ENCODE measurements around the gene TK1. TPM values are rescaled to one million over a fixed set of nuclear protein-coding genes. Genes with fewer than 3 reads are reported as not detected.

TK1 gene
- total and polyA plus RNA-seq, 4 donors: 7.9 to 14.9 (median 10.3) TPM

- Histone ChIP-seq H3K36me3 (ENCODE audit: control insufficient read depth in 4 of 4, insufficient read depth in 4 of 4, low read length in 4 of 4) (no peaks in the 10 kb centered on the region), H3K4me1 (ENCODE audit: control insufficient read depth in 5 of 5, insufficient read depth in 5 of 5, low read length in 5 of 5) (peaks cover 0 to 20% (median 0%) of the 10 kb centered on the region in 5 donors), H3K27ac (ENCODE audit: low read depth in 1 of 2, low read length in 1 of 2) (peak overlapping the region in 1 of 2 donors; percentile 58), H3K27me3 (ENCODE audit: control insufficient read depth in 3 of 3, insufficient read depth in 3 of 3, low read length in 2 of 3) (no peaks in the 10 kb centered on the region), H3K9me3 (ENCODE audit: control insufficient read depth in 4 of 4, insufficient read depth in 3 of 4, low read length in 3 of 4) (no peaks in the 10 kb centered on the region), H3K9ac (ENCODE audit: insufficient read depth in 1 of 2, low read length in 2 of 2) (no peak overlapping the region), H3K4me3 (no peak overlapping the region)
- peak; percentile 42 for ATAC-seq (ENCODE audit: insufficient read depth, low FRiP score)
- 76 to 90% methylated on average over 17 of the region's 17 CpGs for WGBS, 2 donors
- TF ChIP-seq CTCF (IDR thresholded peaks at IDR 0.05; ENCODE audit: control extremely low read depth, extremely low read depth): no peak
- DNase-seq: no peak
Measured at GRCh38 chr17:78179372-78179771, 7.5 kb downstream of the TK1 start.

GRCh38 chr17:78176548-78177025 lies 10.3 kb downstream of the TK1 start:
- Histone ChIP-seq H3K27me3 (ENCODE audit: control insufficient read depth in 3 of 3, insufficient read depth in 3 of 3, low read length in 2 of 3) (no peaks in the 10 kb centered on the region), H3K9me3 (ENCODE audit: control insufficient read depth in 4 of 4, insufficient read depth in 3 of 4, low read length in 3 of 4) (no peaks in the 10 kb centered on the region), H3K4me3 (no peak overlapping the region), H3K4me1 (ENCODE audit: control insufficient read depth in 5 of 5, insufficient read depth in 5 of 5, low read length in 5 of 5) (peaks cover 0 to 40% (median 10%) of the 10 kb centered on the region in 5 donors), H3K27ac (ENCODE audit: low read depth in 1 of 2, low read length in 1 of 2) (peak overlapping the region in 1 of 2 donors; percentile 88), H3K36me3 (ENCODE audit: control insufficient read depth in 4 of 4, insufficient read depth in 4 of 4, low read length in 4 of 4) (peaks cover 0 to 7% (median 0%) of the 10 kb centered on the region in 4 donors), H3K9ac (ENCODE audit: insufficient read depth in 1 of 2, low read length in 2 of 2) (no peak overlapping the region)
- 13 to 17% methylated on average over 14 of the region's 14 CpGs for WGBS, 2 donors
- peak; percentile 85 for TF ChIP-seq CTCF (IDR thresholded peaks at IDR 0.05; ENCODE audit: control extremely low read depth, extremely low read depth)
- DNase-seq (peak; percentile 43 to 61 (median 59)), ATAC-seq (ENCODE audit: insufficient read depth, low FRiP score) (no peak)

GRCh38 chr17:78175643-78175981 lies 11.2 kb downstream of the TK1 start:
- peaks cover 0 to 12% (median 0%) of the 10 kb centered on the region in 4 donors for H3K36me3 ChIP-seq (ENCODE audit: control insufficient read depth in 4 of 4, insufficient read depth in 4 of 4, low read length in 4 of 4)
- no peaks in the 10 kb centered on the region for H3K27me3 ChIP-seq (ENCODE audit: control insufficient read depth in 3 of 3, insufficient read depth in 3 of 3, low read length in 2 of 3)
- no peaks in the 10 kb centered on the region for H3K9me3 ChIP-seq (ENCODE audit: control insufficient read depth in 4 of 4, insufficient read depth in 3 of 4, low read length in 3 of 4)
- H3K4me3 ChIP-seq: no peak overlapping the region
- DNase-seq (no peak), ATAC-seq (ENCODE audit: insufficient read depth, low FRiP score) (no peak)
- H3K27ac ChIP-seq (ENCODE audit: low read depth in 1 of 2, low read length in 1 of 2): peak overlapping the region in 1 of 2 donors; percentile 88
- H3K9ac ChIP-seq (ENCODE audit: insufficient read depth in 1 of 2, low read length in 2 of 2): no peak overlapping the region
- no peak for TF ChIP-seq CTCF (IDR thresholded peaks at IDR 0.05; ENCODE audit: control extremely low read depth, extremely low read depth)
- 82 to 86% methylated on average over 14 of the region's 14 CpGs for WGBS, 2 donors
- H3K4me1 ChIP-seq (ENCODE audit: control insufficient read depth in 5 of 5, insufficient read depth in 5 of 5, low read length in 5 of 5): peaks cover 0 to 41% (median 10%) of the 10 kb centered on the region in 5 donors
